Measurements from ENCODE around the gene NR0B1.

Gene NR0B1

GRCh38 chrX:30309139-30309571, at the start of gene NR0B1:
Gene NR0B1, minus strand, starts transcription at chrX:30309390. Its CDS starts 27 bp downstream, at chrX:30309363.
- in situ Hi-C loops (cut with HindIII; ENCODE audit: low pct_ligation_motif_present, low pct_unique_long_range_greater_than_20kb, low sequenced_read_pairs) = no loop called here
- no peak for DNase-seq

GRCh38 chrX:30349946-30350345, 40.8 kb upstream of the NR0B1 start:
- DNase-seq = no peak
- in situ Hi-C loops (cut with HindIII; ENCODE audit: low pct_ligation_motif_present, low pct_unique_long_range_greater_than_20kb, low sequenced_read_pairs) = no loop called here

- DNase-seq = no peak
- in situ Hi-C loops (cut with HindIII; ENCODE audit: low pct_ligation_motif_present, low pct_unique_long_range_greater_than_20kb, low sequenced_read_pairs) = no loop called here
Observed at GRCh38 chrX:30343206-30343605, 34.0 kb upstream of the NR0B1 start.

GRCh38 chrX:30340753-30341152, 31.6 kb upstream of the NR0B1 start:
- DNase-seq = no peak
- in situ Hi-C loops (cut with HindIII; ENCODE audit: low pct_ligation_motif_present, low pct_unique_long_range_greater_than_20kb, low sequenced_read_pairs) = no loop called here

GRCh38 chrX:30327762-30328161, 18.6 kb upstream of the NR0B1 start:
- no peak for DNase-seq
- in situ Hi-C loops (cut with HindIII; ENCODE audit: low pct_ligation_motif_present, low pct_unique_long_range_greater_than_20kb, low sequenced_read_pairs) = no loop called here

GRCh38 chrX:30317308-30317707, 8.1 kb upstream of the NR0B1 start:
- in situ Hi-C loops (cut with HindIII; ENCODE audit: low pct_ligation_motif_present, low pct_unique_long_range_greater_than_20kb, low sequenced_read_pairs) = no loop called here
- no peak for DNase-seq

GRCh38 chrX:30313322-30313721, 4.1 kb upstream of the NR0B1 start:
- no peak for DNase-seq
- in situ Hi-C loops (cut with HindIII; ENCODE audit: low pct_ligation_motif_present, low pct_unique_long_range_greater_than_20kb, low sequenced_read_pairs) = no loop called here

- in situ Hi-C loops (cut with HindIII; ENCODE audit: low pct_ligation_motif_present, low pct_unique_long_range_greater_than_20kb, low sequenced_read_pairs) = no loop called here
- DNase-seq = no peak
Observed at GRCh38 chrX:30312858-30313257, 3.7 kb upstream of the NR0B1 start.

- in situ Hi-C loops (cut with HindIII; ENCODE audit: low pct_ligation_motif_present, low pct_unique_long_range_greater_than_20kb, low sequenced_read_pairs) = no loop called here
- no peak for DNase-seq
Observed at GRCh38 chrX:30310429-30311206, 1.4 kb upstream of the NR0B1 start.

- peak; percentile 3 for DNase-seq
- in situ Hi-C loops (cut with HindIII; ENCODE audit: low pct_ligation_motif_present, low pct_unique_long_range_greater_than_20kb, low sequenced_read_pairs) = no loop called here
Observed at GRCh38 chrX:30308263-30309138, 689 bp downstream of the NR0B1 start.

- DNase-seq = no peak
- in situ Hi-C loops (cut with HindIII; ENCODE audit: low pct_ligation_motif_present, low pct_unique_long_range_greater_than_20kb, low sequenced_read_pairs) = no loop called here
Observed at GRCh38 chrX:30307466-30307865, 1.7 kb downstream of the NR0B1 start.

- no peak for DNase-seq
Observed at GRCh38 chrX:30304866-30305265, 4.3 kb downstream of the NR0B1 start.

GRCh38 chrX:30302956-30303355, 6.2 kb downstream of the NR0B1 start:
- in situ Hi-C loops (cut with HindIII; ENCODE audit: low pct_ligation_motif_present, low pct_unique_long_range_greater_than_20kb, low sequenced_read_pairs) = no loop called here
- DNase-seq = no peak

More at GRCh38 chrX:30304866-30305265, 4.3 kb downstream of the NR0B1 start:
- in situ Hi-C loops (cut with HindIII; ENCODE audit: low pct_ligation_motif_present, low pct_unique_long_range_greater_than_20kb, low sequenced_read_pairs) = no loop called here

- no peak for DNase-seq
- in situ Hi-C loops (cut with HindIII; ENCODE audit: low pct_ligation_motif_present, low pct_unique_long_range_greater_than_20kb, low sequenced_read_pairs) = no loop called here
Observed at GRCh38 chrX:30301963-30302362, 7.2 kb downstream of the NR0B1 start.

- no peak for DNase-seq
- in situ Hi-C loops (cut with HindIII; ENCODE audit: low pct_ligation_motif_present, low pct_unique_long_range_greater_than_20kb, low sequenced_read_pairs) = no loop called here
Observed at GRCh38 chrX:30301208-30301607, 8.0 kb downstream of the NR0B1 start.

GRCh38 chrX:30296408-30297254, 12.6 kb downstream of the NR0B1 start:
- DNase-seq = no peak
- in situ Hi-C loops (cut with HindIII; ENCODE audit: low pct_ligation_motif_present, low pct_unique_long_range_greater_than_20kb, low sequenced_read_pairs) = no loop called here

GRCh38 chrX:30283456-30284200, 25.6 kb downstream of the NR0B1 start:
- in situ Hi-C loops (cut with HindIII; ENCODE audit: low pct_ligation_motif_present, low pct_unique_long_range_greater_than_20kb, low sequenced_read_pairs) = no loop called here
- DNase-seq = peak; percentile 81

GRCh38 chrX:30282527-30282926, 26.7 kb downstream of the NR0B1 start:
- peak; percentile 1 for DNase-seq
- in situ Hi-C loops (cut with HindIII; ENCODE audit: low pct_ligation_motif_present, low pct_unique_long_range_greater_than_20kb, low sequenced_read_pairs) = no loop called here

Data from ACHN (cell line).